Skin epidermis (tissue), 12 donors: ENCODE results near the gene A2ML1.
"Not testable (repeated sequence)": the region's sequence is repeated elsewhere in the genome, so short reads cannot be mapped to it uniquely, and the experiment has no call there.

ENCODE experiments used
- H3K27ac ChIP-seq, 21 experiments: fragments of 200-600 bp; sonication (generic) in 11 of 21; one replicate each; pipeline ENCODE4 v1.5.0; 2020; ENCODE audit warnings: mild to moderate bottlenecking in 3 of 21, inconsistent platforms in 2 of 21, moderate library complexity in 2 of 21
- H3K4me3 ChIP-seq, 7 experiments: fragments of 200-600 bp; sonication (generic) in 2 of 7; one replicate each; pipeline ENCODE4 v1.5.0; 2020; ENCODE audit warnings: inconsistent platforms in 2 of 7, mild to moderate bottlenecking in 2 of 7, moderate library complexity in 1 of 7

A2ML1 gene

GRCh38 chr12:8841778-8842177 is 19.4 kb downstream of the A2ML1 start:
- no peak overlapping the region for H3K27ac ChIP-seq

GRCh38 chr12:8844665-8845064 is 22.2 kb downstream of the A2ML1 start:
- H3K4me3 ChIP-seq = no peak overlapping the region

More at GRCh38 chr12:8841778-8842177, 19.4 kb downstream of the A2ML1 start:
- H3K4me3 ChIP-seq = no peak overlapping the region

GRCh38 chr12:8846305-8846704 is 23.9 kb downstream of the A2ML1 start:
- Histone ChIP-seq H3K4me3 (no peak overlapping the region), H3K27ac (no peak overlapping the region)

More at GRCh38 chr12:8844665-8845064, 22.2 kb downstream of the A2ML1 start:
- H3K27ac ChIP-seq = no peak overlapping the region

DNA sequence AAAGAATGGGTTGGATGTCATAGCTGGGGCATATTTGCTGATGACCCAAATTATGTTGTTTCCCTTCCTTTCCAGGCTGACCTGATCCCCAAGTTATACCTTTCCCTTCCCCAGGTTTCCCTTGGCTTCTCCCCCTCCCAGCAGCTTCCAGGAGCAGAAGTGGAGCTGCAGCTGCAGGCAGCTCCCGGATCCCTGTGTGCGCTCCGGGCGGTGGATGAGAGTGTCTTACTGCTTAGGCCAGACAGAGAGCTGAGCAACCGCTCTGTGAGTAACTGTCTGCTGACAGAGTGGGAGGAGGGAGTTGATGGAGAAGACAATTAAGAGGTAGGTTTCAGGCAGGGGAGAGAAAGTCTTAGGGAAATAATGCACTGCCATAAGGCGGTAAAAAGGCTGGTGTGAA is 25.0 kb downstream of the A2ML1 start:
- Histone ChIP-seq H3K4me3 (no peak overlapping the region), H3K27ac (no peak overlapping the region)

DNA sequence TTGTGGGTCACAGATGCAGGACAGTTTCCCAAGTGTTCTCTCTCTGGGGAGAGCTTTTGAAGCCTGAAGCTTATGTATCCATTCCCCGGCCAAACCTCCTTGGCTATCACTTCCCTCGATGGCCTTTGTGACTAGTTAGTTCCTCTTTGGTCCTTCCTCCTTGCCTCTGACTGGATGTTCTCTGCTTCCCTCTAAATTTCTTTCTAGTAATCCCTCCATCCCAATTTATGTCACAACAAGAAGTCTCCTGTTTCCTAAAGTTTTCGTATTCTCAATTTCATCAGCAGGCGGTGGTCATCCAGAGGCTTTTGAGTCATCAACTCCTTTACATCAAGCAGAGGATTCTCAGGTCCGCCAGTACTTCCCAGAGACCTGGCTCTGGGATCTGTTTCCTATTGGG is 27.5 kb downstream of the A2ML1 start:
- Histone ChIP-seq H3K27ac (no peak overlapping the region), H3K4me3 (no peak overlapping the region)

- H3K27ac ChIP-seq = no peak overlapping the region
- H3K4me3 ChIP-seq = no peak overlapping the region
Observed at GRCh38 chr12:8852119-8852518, 29.7 kb downstream of the A2ML1 start.

- no peak overlapping the region for H3K4me3 ChIP-seq
Observed at GRCh38 chr12:8855891-8856290, 33.5 kb downstream of the A2ML1 start.

GRCh38 chr12:8859448-8859847 is 37.0 kb downstream of the A2ML1 start:
- H3K27ac ChIP-seq = not testable (repeated sequence)

More at GRCh38 chr12:8855891-8856290, 33.5 kb downstream of the A2ML1 start:
- no peak overlapping the region for H3K27ac ChIP-seq

GRCh38 chr12:8860165-8860961 is 37.9 kb downstream of the A2ML1 start:
- no peak overlapping the region for H3K4me3 ChIP-seq

More at GRCh38 chr12:8859448-8859847, 37.0 kb downstream of the A2ML1 start:
- H3K4me3 ChIP-seq = not testable (repeated sequence)

DNA sequence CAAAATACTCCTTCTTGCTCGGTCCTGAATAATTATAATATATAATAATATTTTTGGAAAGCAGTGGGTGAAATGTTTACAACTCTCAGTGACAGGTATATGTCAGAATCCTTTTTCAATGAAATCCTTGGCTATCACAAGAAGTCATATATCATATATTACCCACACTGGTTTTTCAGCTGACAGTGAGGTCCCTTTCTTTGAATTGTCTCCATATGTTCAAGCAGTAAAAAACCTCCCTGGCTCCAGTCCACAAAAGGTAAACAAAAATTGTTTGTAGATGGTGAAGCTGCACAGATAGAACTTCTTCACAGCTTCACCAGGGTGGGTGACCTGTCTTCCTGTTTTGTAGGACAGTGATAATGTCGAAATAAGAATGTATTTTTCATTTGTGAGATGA is 44.0 kb downstream of the A2ML1 start:
- Histone ChIP-seq H3K4me3 (no peak overlapping the region), H3K27ac (no peak overlapping the region)

More at GRCh38 chr12:8860165-8860961, 37.9 kb downstream of the A2ML1 start:
- H3K27ac ChIP-seq = no peak overlapping the region

- no peak overlapping the region for H3K27ac ChIP-seq
Observed at GRCh38 chr12:8867009-8867408, 44.6 kb downstream of the A2ML1 start.

DNA sequence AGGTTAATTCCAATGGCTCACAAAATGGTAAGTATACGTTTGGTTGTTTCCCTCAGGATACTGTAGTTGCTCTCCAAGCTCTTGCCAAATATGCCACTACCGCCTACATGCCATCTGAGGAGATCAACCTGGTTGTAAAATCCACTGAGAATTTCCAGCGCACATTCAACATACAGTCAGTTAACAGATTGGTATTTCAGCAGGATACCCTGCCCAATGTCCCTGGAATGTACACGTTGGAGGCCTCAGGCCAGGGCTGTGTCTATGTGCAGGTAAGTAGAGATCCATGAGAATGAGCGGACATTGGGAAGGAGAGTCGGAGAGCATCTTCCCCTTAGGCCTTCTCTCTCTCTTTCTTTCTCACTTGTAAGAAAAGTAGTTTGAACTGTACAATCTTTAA is 45.4 kb downstream of the A2ML1 start:
- Histone ChIP-seq H3K4me3 (no peak overlapping the region), H3K27ac (no peak overlapping the region)

More at GRCh38 chr12:8867009-8867408, 44.6 kb downstream of the A2ML1 start:
- H3K4me3 ChIP-seq = no peak overlapping the region

- Histone ChIP-seq H3K27ac (no peak overlapping the region), H3K4me3 (no peak overlapping the region)
Observed at GRCh38 chr12:8870586-8870985, 48.2 kb downstream of the A2ML1 start.

- no peak overlapping the region for H3K4me3 ChIP-seq
- no peak overlapping the region for H3K27ac ChIP-seq
Observed at GRCh38 chr12:8871068-8871467, 48.6 kb downstream of the A2ML1 start.

DNA sequence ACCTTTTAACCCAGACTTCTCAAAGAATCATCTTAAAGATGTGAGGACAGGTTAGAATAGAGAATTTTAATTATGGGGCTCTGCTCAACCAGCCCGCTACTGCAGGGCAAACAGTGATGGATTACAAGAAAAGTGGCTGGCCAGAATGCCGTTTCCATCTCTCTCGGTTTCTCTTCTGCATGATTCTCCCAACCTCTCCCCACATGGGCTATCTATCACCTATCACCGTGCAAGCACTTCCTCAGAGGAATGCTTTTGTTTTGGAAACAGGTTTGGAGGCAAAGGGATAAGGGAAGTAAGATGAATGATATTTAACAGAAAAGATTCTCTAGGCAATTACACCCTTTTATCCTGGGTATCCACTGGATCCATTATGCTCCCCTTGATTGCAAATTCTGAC is 54.5 kb downstream of the A2ML1 start:
- Histone ChIP-seq H3K4me3 (no peak overlapping the region), H3K27ac (no peak overlapping the region)

- no peak overlapping the region for H3K4me3 ChIP-seq
- no peak overlapping the region for H3K27ac ChIP-seq
Observed at GRCh38 chr12:8886502-8887284, 64.3 kb downstream of the A2ML1 start.

DNA sequence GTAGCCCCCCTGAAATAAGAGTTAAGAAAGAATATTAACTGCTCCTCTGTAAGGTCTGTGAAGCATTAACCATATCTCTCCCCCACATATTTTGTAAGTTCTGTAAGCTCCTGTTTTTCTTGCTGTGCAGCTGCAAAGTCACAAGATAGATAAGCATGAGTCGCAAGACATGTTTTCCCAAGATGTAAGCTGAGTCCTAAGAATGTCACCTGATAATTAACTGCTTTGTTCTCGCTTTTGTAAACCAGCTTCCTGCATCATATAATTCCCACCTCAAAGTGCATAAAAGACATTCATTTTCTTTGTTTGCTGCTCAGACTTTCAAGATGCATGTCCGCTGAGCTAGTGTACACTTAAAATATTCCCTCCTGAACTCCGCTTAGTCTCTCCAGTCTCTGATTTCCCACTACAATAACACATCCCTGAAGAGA is 64.9 kb downstream of the A2ML1 start:
- no peak overlapping the region for H3K4me3 ChIP-seq
- H3K27ac ChIP-seq = no peak overlapping the region

DNA sequence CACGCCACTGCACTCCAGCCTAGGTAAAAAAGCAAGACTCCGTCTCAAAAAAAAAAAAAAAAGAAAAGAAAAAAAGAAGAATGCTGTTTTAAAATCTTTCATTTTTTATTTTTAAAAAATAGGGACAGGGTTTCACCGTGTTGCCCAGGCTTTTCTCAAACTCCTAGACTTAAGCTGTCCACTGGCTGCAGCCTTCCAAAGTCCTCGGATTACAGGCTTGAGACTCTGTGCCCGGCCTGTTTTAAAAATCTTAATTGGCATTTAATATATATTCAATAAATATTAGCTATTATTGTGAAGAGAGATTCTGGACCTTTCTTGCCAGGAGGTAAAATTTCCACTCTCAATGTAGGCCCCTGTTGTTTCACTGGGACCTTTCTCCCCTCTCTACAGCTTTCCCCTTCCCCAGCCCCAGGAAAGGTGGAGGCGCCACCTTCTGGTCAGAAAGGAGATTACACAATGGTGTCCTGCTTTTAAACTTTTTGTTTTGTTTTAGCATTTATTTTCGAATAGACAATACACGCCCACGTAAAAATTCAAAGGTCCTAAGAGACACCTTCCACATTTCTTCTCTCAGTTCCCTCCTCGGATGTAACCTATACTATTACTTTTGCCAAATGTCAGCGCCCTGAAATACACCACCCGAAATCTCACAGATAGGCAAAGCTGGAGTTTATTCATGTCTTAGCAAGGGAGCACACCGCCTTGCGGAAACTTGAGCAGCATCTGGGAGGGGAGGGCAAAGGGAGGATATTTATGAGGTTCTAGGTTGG is 68.1 kb downstream of the A2ML1 start:
- peak overlapping the region in 6 of 7 experiments; percentile 22 to 49 (median 30) for H3K4me3 ChIP-seq
- peak overlapping the region in 1 of 21 experiments; percentile 62 for H3K27ac ChIP-seq

DNA sequence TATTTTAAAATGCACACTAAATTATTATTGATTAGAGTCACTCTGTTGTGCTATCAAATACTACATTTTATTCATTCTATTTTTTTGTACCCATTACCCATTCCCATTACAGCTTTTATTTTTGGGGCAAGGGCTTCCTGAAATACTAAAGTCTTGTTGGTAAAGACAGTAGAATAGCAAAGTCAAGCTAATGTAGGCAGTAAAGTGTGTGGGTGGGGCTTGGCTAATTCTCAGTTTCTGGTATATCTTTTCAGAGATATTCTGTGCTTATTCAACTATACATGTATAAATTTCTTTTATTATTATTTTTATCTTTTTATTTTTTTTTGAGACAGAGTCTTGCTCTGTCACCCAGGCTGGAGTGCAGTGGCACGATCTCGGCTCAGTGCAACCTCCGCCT is 69.6 kb downstream of the A2ML1 start:
- H3K4me3 ChIP-seq = no peak overlapping the region
- no peak overlapping the region for H3K27ac ChIP-seq

- Histone ChIP-seq H3K27ac (no peak overlapping the region), H3K4me3 (no peak overlapping the region)
Observed at GRCh38 chr12:8894378-8894777, 72.0 kb downstream of the A2ML1 start.
